Progenitor cell of endocrine pancreas (in vitro differentiated cells): ENCODE data around the gene ZDHHC21. TPM values are rescaled to one million over a fixed set of nuclear protein-coding genes. Genes with fewer than 3 reads are reported as not detected.

Source experiments
- DNase-seq: peaks from one replicate; pipeline ENCODE4 v3.0.0; 2021; ENCODE audit warnings: low spot score; ENCODE audit not compliant: unreplicated experiment
- H3K27ac Mint-ChIP-seq: 2 replicates; pipeline ENCODE4 v1.8.0; 2021; ENCODE audit warnings: mild to moderate bottlenecking, moderate library complexity, mixed read lengths
- H3K27me3 Mint-ChIP-seq: 2 replicates; pipeline ENCODE4 v1.8.0; 2021; ENCODE audit warnings: mixed read lengths
- H3K36me3 Mint-ChIP-seq: 2 replicates; pipeline ENCODE4 v1.8.0; 2022; ENCODE audit warnings: mixed read lengths; ENCODE audit not compliant: insufficient read depth
- H3K4me1 Mint-ChIP-seq: 2 replicates; pipeline ENCODE4 v1.8.0; 2021; ENCODE audit warnings: low read depth, mixed read lengths
- H3K4me3 Mint-ChIP-seq: 2 replicates; pipeline ENCODE4 v1.8.0; 2021; ENCODE audit warnings: low read depth, mild to moderate bottlenecking, moderate library complexity, mixed read lengths
- H3K9me3 Mint-ChIP-seq: 2 replicates; pipeline ENCODE4 v1.8.0; 2021; ENCODE audit warnings: low read depth, mixed read lengths
- CTCF ChIP-seq: fragments of 200-600 bp; sonication (generic); IDR thresholded peaks from one replicate; pipeline ENCODE4 v1.5.0; 2021; ENCODE audit warnings: antibody characterized with exemption, mild to moderate bottlenecking; ENCODE audit not compliant: unreplicated experiment
- total RNA-seq: library from RNA; stranded (reverse); gene quantifications from 2 replicates; pipeline ENCODE4 v1.2.1, GENCODE V29; 2021

The ZDHHC21 gene
- total RNA-seq, 1 donor from 2014 or later = 20.0 TPM

- Mint-ChIP-seq H3K27me3 (no peaks in the 10 kb centered on the region), H3K27ac (no peak overlapping the region), H3K4me3 (no peak overlapping the region), H3K36me3 (no peaks in the 10 kb centered on the region), H3K4me1 (peaks cover 31% of the 10 kb centered on the region), H3K9me3 (peaks cover 5% of the 10 kb centered on the region)
- no peak for TF ChIP-seq CTCF
- DNase-seq = no peak
Measured at GRCh38 chr9:14565352-14566016, 127.7 kb downstream of the ZDHHC21 start.

- no peak for DNase-seq
- Mint-ChIP-seq H3K27ac (peak overlapping the region; percentile 49), H3K36me3 (no peaks in the 10 kb centered on the region)
Measured at GRCh38 chr9:14563902-14564624, 129.2 kb downstream of the ZDHHC21 start.

GRCh38 chr9:14561929-14562405 is 131.3 kb downstream of the ZDHHC21 start:
- no peaks in the 10 kb centered on the region for H3K27me3 Mint-ChIP-seq
- peak; percentile 27 for DNase-seq
- TF ChIP-seq CTCF = no peak

More at GRCh38 chr9:14563902-14564624, 129.2 kb downstream of the ZDHHC21 start:
- Mint-ChIP-seq H3K4me3 (no peak overlapping the region), H3K27me3 (no peaks in the 10 kb centered on the region), H3K9me3 (no peaks in the 10 kb centered on the region), H3K4me1 (peaks cover 31% of the 10 kb centered on the region)
- no peak for TF ChIP-seq CTCF

More at GRCh38 chr9:14561929-14562405, 131.3 kb downstream of the ZDHHC21 start:
- Mint-ChIP-seq H3K27ac (peak overlapping the region; percentile 92), H3K4me1 (peaks cover 34% of the 10 kb centered on the region), H3K36me3 (no peaks in the 10 kb centered on the region), H3K4me3 (no peak overlapping the region), H3K9me3 (no peaks in the 10 kb centered on the region)

Other genes with a start within 250 kb of the ZDHHC21 start
- 0.73 TPM in 1 of 2 replicates, not detected in the other for gene CER1, start 29.3 kb upstream of the ZDHHC21 start, total RNA-seq
- gene FREM1, start 217.0 kb upstream of the ZDHHC21 start, total RNA-seq = 11.4 and 13.2 TPM in 2 replicates